ENCODE results near the gene FGR.

Gene FGR

GRCh38 chr1:27606708-27607238 lies 28.2 kb downstream of the FGR start:
- ATAC-seq (ENCODE audit: low read depth), result no peak

GRCh38 chr1:27605796-27606707 lies 28.9 kb downstream of the FGR start:
- H3K27ac ChIP-seq (ENCODE audit: poor library complexity, severe bottlenecking), result no peak overlapping the region
- ATAC-seq (ENCODE audit: low read depth) (no peak), DNase-seq (ENCODE audit: low spot score) (no peak)
- peaks cover 8% of the 10 kb centered on the region for H3K4me1 ChIP-seq (ENCODE audit: insufficient read depth, poor library complexity, severe bottlenecking)
- no peaks in the 10 kb centered on the region for H3K27me3 ChIP-seq (ENCODE audit: insufficient read depth, poor library complexity, severe bottlenecking)
- no peak overlapping the region for H3K4me3 ChIP-seq (ENCODE audit: severe bottlenecking)
- H3K9me3 ChIP-seq (ENCODE audit: severe bottlenecking), result no peaks in the 10 kb centered on the region
- no peaks in the 10 kb centered on the region for H3K36me3 ChIP-seq (ENCODE audit: low read depth)
- TF ChIP-seq CTCF (IDR thresholded peaks at IDR 0.05; ENCODE audit: poor library complexity, severe bottlenecking), result peak; percentile 94

More at GRCh38 chr1:27606708-27607238, 28.2 kb downstream of the FGR start:
- H3K4me3 ChIP-seq (ENCODE audit: severe bottlenecking), result no peak overlapping the region
- H3K36me3 ChIP-seq (ENCODE audit: low read depth), result no peaks in the 10 kb centered on the region
- H3K27ac ChIP-seq (ENCODE audit: poor library complexity, severe bottlenecking), result no peak overlapping the region
- no peaks in the 10 kb centered on the region for H3K27me3 ChIP-seq (ENCODE audit: insufficient read depth, poor library complexity, severe bottlenecking)
- peaks cover 3% of the 10 kb centered on the region for H3K4me1 ChIP-seq (ENCODE audit: insufficient read depth, poor library complexity, severe bottlenecking)
- peak; percentile 68 for TF ChIP-seq CTCF (IDR thresholded peaks at IDR 0.05; ENCODE audit: poor library complexity, severe bottlenecking)
- DNase-seq (ENCODE audit: low spot score), result no peak
- H3K9me3 ChIP-seq (ENCODE audit: severe bottlenecking), result no peaks in the 10 kb centered on the region

- H3K9me3 ChIP-seq (ENCODE audit: severe bottlenecking), result no peaks in the 10 kb centered on the region
- ATAC-seq (ENCODE audit: low read depth) (no peak), DNase-seq (ENCODE audit: low spot score) (no peak)
- H3K27ac ChIP-seq (ENCODE audit: poor library complexity, severe bottlenecking), result no peak overlapping the region
- no peaks in the 10 kb centered on the region for H3K27me3 ChIP-seq (ENCODE audit: insufficient read depth, poor library complexity, severe bottlenecking)
- TF ChIP-seq CTCF (IDR thresholded peaks at IDR 0.05; ENCODE audit: poor library complexity, severe bottlenecking), result no peak
- H3K36me3 ChIP-seq (ENCODE audit: low read depth), result no peaks in the 10 kb centered on the region
- H3K4me1 ChIP-seq (ENCODE audit: insufficient read depth, poor library complexity, severe bottlenecking), result peaks cover 13% of the 10 kb centered on the region
- no peak overlapping the region for H3K4me3 ChIP-seq (ENCODE audit: severe bottlenecking)
Observed at GRCh38 chr1:27605300-27605766, 29.7 kb downstream of the FGR start.

- no peak for ATAC-seq (ENCODE audit: low read depth)
- peaks cover 17% of the 10 kb centered on the region for H3K4me1 ChIP-seq (ENCODE audit: insufficient read depth, poor library complexity, severe bottlenecking)
- H3K4me3 ChIP-seq (ENCODE audit: severe bottlenecking), result peak overlapping the region; percentile 85
Observed at GRCh38 chr1:27604579-27605299, 30.2 kb downstream of the FGR start.

More at GRCh38 chr1:27604579-27605299, 30.2 kb downstream of the FGR start:
- no peaks in the 10 kb centered on the region for H3K27me3 ChIP-seq (ENCODE audit: insufficient read depth, poor library complexity, severe bottlenecking)
- no peak overlapping the region for H3K27ac ChIP-seq (ENCODE audit: poor library complexity, severe bottlenecking)
- DNase-seq (ENCODE audit: low spot score), result no peak
- TF ChIP-seq CTCF (IDR thresholded peaks at IDR 0.05; ENCODE audit: poor library complexity, severe bottlenecking), result no peak
- H3K36me3 ChIP-seq (ENCODE audit: low read depth), result no peaks in the 10 kb centered on the region
- H3K9me3 ChIP-seq (ENCODE audit: severe bottlenecking), result no peaks in the 10 kb centered on the region

All from RWPE2 (cell line).